WERI-Rb-1 (cell line): ENCODE measurements around the gene EFCAB12.

Source experiments
- DNase-seq: peaks from one replicate; pipeline ENCODE4 v3.0.0-alpha.2; 2020
- H3K27ac ChIP-seq: fragments of 250-450 bp; sonication (Bioruptor Pico); 2 replicates; pipeline ENCODE4 v1.5.1; 2020; ENCODE audit warnings: mild to moderate bottlenecking, moderate library complexity
- H3K27me3 ChIP-seq: fragments of 250-450 bp; sonication (Bioruptor Pico); 2 replicates; pipeline ENCODE4 v1.5.1; 2021; ENCODE audit warnings: mild to moderate bottlenecking, low read depth, moderate library complexity; ENCODE audit not compliant: insufficient read depth, severe bottlenecking
- H3K36me3 ChIP-seq: fragments of 250-450 bp; sonication (Bioruptor Pico); 2 replicates; pipeline ENCODE4 v1.5.1; 2020; ENCODE audit warnings: mild to moderate bottlenecking, moderate library complexity
- H3K4me3 ChIP-seq: 2 replicates; pipeline ENCODE4 v1.5.1; 2011; ENCODE audit warnings: low read depth, mild to moderate bottlenecking, control low read depth, low read length
- H3K9me3 ChIP-seq: fragments of 250-450 bp; sonication (Bioruptor Pico); 2 replicates; pipeline ENCODE4 v1.5.1; 2021; ENCODE audit warnings: mild to moderate bottlenecking, moderate library complexity; ENCODE audit not compliant: severe bottlenecking
- CTCF ChIP-seq: IDR thresholded peaks from 2 replicates; pipeline ENCODE4 v1.5.1; 2011; ENCODE audit warnings: low read depth, mild to moderate bottlenecking, control low read depth, inconsistent platforms, low read length

EFCAB12 gene

GRCh38 chr3:129428376-129429079, at the start of gene EFCAB12:
Gene EFCAB12, minus strand, starts transcription at chr3:129428636. Its CDS starts 148 bp downstream, at chr3:129428488.
- Histone ChIP-seq H3K9me3 (no peaks in the 10 kb centered on the region), H3K27ac (peak within 1 kb of the TSS; percentile 56), H3K27me3 (no peaks in the 10 kb centered on the region), H3K36me3 (peaks cover 35% of the 10 kb centered on the region), H3K4me3 (peak within 1 kb of the TSS; percentile 64)
- no peak for TF ChIP-seq CTCF
- peak; percentile 95 for DNase-seq

GRCh38 chr3:129476586-129476985, 48.1 kb upstream of the EFCAB12 start:
- H3K27me3 ChIP-seq: no peaks in the 10 kb centered on the region
- DNase-seq: no peak
- TF ChIP-seq CTCF: no peak
- no peak overlapping the region for H3K4me3 ChIP-seq
- no peak overlapping the region for H3K27ac ChIP-seq
- H3K9me3 ChIP-seq: no peaks in the 10 kb centered on the region
- H3K36me3 ChIP-seq: peaks cover 39% of the 10 kb centered on the region

- DNase-seq: no peak
- Histone ChIP-seq H3K9me3 (no peaks in the 10 kb centered on the region), H3K36me3 (peaks cover 42% of the 10 kb centered on the region), H3K4me3 (no peak overlapping the region), H3K27me3 (no peaks in the 10 kb centered on the region), H3K27ac (no peak overlapping the region)
- no peak for TF ChIP-seq CTCF
Observed at GRCh38 chr3:129475863-129476262, 47.4 kb upstream of the EFCAB12 start.

- no peaks in the 10 kb centered on the region for H3K27me3 ChIP-seq
- no peaks in the 10 kb centered on the region for H3K9me3 ChIP-seq
- no peak overlapping the region for H3K4me3 ChIP-seq
- peaks cover 36% of the 10 kb centered on the region for H3K36me3 ChIP-seq
- TF ChIP-seq CTCF: no peak
- H3K27ac ChIP-seq: no peak overlapping the region
- DNase-seq: no peak
Observed at GRCh38 chr3:129474984-129475804, 46.8 kb upstream of the EFCAB12 start.

GRCh38 chr3:129473769-129474152, 45.3 kb upstream of the EFCAB12 start:
- Histone ChIP-seq H3K9me3 (no peaks in the 10 kb centered on the region), H3K27ac (no peak overlapping the region), H3K27me3 (no peaks in the 10 kb centered on the region), H3K4me3 (no peak overlapping the region), H3K36me3 (peaks cover 24% of the 10 kb centered on the region)
- TF ChIP-seq CTCF: no peak
- DNase-seq: no peak
